HepG2 (cell line): ENCODE data around the gene CGREF1. TPM values are rescaled to one million over a fixed set of nuclear protein-coding genes. Genes with fewer than 3 reads are reported as not detected.

Source experiments
- GFI1 ChIP-seq: sonication (generic); formaldehyde crosslinking; IDR thresholded peaks from 2 replicates; pipeline ENCODE4 v1.5.0; 2020; ENCODE audit warnings: missing genetic modification reagents, mild to moderate bottlenecking, borderline replicate concordance
- HES4 ChIP-seq: sonication (generic); formaldehyde crosslinking; IDR thresholded peaks from 2 replicates; pipeline ENCODE4 v1.9.0; 2021; ENCODE audit warnings: mild to moderate bottlenecking, missing genetic modification reagents, borderline replicate concordance
- MEIS2 ChIP-seq: sonication (generic); formaldehyde crosslinking; IDR thresholded peaks from 2 replicates; pipeline ENCODE4 v1.9.0; 2021; ENCODE audit warnings: mild to moderate bottlenecking, missing genetic modification reagents
- NRL ChIP-seq: sonication (generic); formaldehyde crosslinking; IDR thresholded peaks from 2 replicates; pipeline ENCODE4 v1.5.0; 2020; ENCODE audit warnings: missing genetic modification reagents, mild to moderate bottlenecking, moderate library complexity, borderline replicate concordance
- SRY ChIP-seq: sonication (generic); formaldehyde crosslinking; IDR thresholded peaks from 2 replicates; pipeline ENCODE4 v1.8.0; 2022; ENCODE audit warnings: mild to moderate bottlenecking, missing genetic modification reagents
- TEAD3 ChIP-seq: optimal IDR thresholded peaks from 2 replicates; pipeline ENCODE3; 2016; ENCODE audit warnings: borderline replicate concordance
- WIZ ChIP-seq: sonication (generic); formaldehyde crosslinking; IDR thresholded peaks from 2 replicates; pipeline ENCODE4 v1.5.1; 2020; ENCODE audit warnings: mild to moderate bottlenecking, missing genetic modification reagents
- ZFP1 ChIP-seq: IDR thresholded peaks from 2 replicates; pipeline ENCODE4 v1.6.1; 2016
- ZNF326 ChIP-seq: sonication (generic); formaldehyde crosslinking; IDR thresholded peaks from 2 replicates; pipeline ENCODE4 v1.4.0; 2020; ENCODE audit warnings: missing genetic modification reagents, borderline replicate concordance
- ZNF441 ChIP-seq: sonication (generic); formaldehyde crosslinking; IDR thresholded peaks from 2 replicates; pipeline ENCODE4 v1.7.0; 2021; ENCODE audit warnings: missing genetic modification reagents, borderline replicate concordance
- polyA plus RNA-seq, 8 experiments: library from polyadenylated mRNA; depleted of rRNA in 3 of 8; stranded (reverse) in 7 of 8; unstranded in 1 of 8; fragments of >200 nt; fragmentation: Illumina TruSeq in 4 of 8; extraction: Trizol in 4 of 8; gene quantifications; 2 replicates each; pipeline versions ENCODE4 v1.2.1 to v1.2.3, GENCODE V29; 2011 to 2016; ENCODE audit warnings: low read depth in 4 of 8, missing spikeins in 1 of 8, mixed read lengths in 1 of 8; ENCODE audit not compliant: insufficient read depth in 1 of 8
- total RNA-seq, 5 experiments: library from RNA; depleted of rRNA; stranded (reverse); fragments of >200 nt; fragmentation: Illumina TruSeq; extraction: Trizol; gene quantifications; 2 replicates each; pipeline ENCODE4 v1.2.3, GENCODE V29; 2016; ENCODE audit warnings: low read depth in 1 of 5
- TF ChIP-seq, protein P1 (sequence below): sonication (generic); formaldehyde crosslinking; IDR thresholded peaks from 2 replicates; pipeline ENCODE4 v1.4.0; 2020; ENCODE audit warnings: mild to moderate bottlenecking, missing genetic modification reagents
- TF ChIP-seq, protein P2 (sequence below): sonication (generic); formaldehyde crosslinking; IDR thresholded peaks from 2 replicates; pipeline ENCODE4 v1.5.1; 2020; ENCODE audit warnings: mild to moderate bottlenecking, missing genetic modification reagents, moderate library complexity
- TF ChIP-seq, protein P3 (sequence below): sonication (generic); formaldehyde crosslinking; IDR thresholded peaks from 2 replicates; pipeline ENCODE4 v1.4.0; 2020; ENCODE audit warnings: low read depth, mild to moderate bottlenecking, missing genetic modification reagents
- TF ChIP-seq, protein P4 (sequence below): IDR thresholded peaks from 2 replicates; pipeline ENCODE4 v1.6.1; 2016; ENCODE audit warnings: missing biosample characterization, missing genetic modification reagents, low read depth
- TF ChIP-seq, protein P5 (sequence below): sonication (generic); formaldehyde crosslinking; IDR thresholded peaks from 2 replicates; pipeline ENCODE4 v1.4.0; 2020; ENCODE audit warnings: missing genetic modification reagents, borderline replicate concordance
- TF ChIP-seq, protein P6 (sequence below): IDR thresholded peaks from 2 replicates; pipeline ENCODE4 v1.6.1; 2016; ENCODE audit warnings: mild to moderate bottlenecking, missing biosample characterization, missing genetic modification reagents

CGREF1 gene
- total and polyA plus RNA-seq, 2 of the 13 experiments (the other 11 are each of a cell fraction or from before 2014, with no cell fraction given) = 13.9 to 23.4 TPM

DNA sequence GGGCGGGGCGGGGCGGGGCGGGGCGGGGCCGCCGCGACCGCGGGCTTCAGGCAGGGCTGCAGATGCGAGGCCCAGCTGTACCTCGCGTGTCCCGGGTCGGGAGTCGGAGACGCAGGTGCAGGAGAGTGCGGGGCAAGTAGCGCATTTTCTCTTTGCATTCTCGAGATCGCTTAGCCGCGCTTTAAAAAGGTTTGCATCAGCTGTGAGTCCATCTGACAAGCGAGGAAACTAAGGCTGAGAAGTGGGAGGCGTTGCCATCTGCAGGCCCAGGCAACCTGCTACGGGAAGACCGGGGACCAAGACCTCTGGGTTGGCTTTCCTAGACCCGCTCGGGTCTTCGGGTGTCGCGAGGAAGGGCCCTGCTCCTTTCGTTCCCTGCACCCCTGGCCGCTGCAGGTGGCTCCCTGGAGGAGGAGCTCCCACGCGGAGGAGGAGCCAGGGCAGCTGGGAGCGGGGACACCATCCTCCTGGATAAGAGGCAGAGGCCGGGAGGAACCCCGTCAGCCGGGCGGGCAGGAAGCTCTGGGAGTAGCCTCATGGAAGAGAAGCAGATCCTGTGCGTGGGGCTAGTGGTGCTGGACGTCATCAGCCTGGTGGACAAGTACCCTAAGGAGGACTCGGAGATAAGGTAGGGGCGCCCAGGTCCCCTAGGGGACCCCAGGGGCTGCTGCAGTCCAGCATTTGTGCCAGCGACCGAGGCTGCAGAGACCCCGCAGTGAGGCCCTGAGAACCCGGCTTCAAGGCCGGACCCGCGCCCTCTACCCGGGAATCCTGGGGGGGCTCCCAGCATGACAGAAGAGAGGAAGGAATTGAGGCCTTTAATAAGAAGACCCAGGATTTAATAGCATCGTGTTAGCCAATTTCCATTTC, 32.0 kb downstream of the CGREF1 start, which contains the start of gene KHK (continued):
- TF ChIP-seq GFI1 (CRISPR knock-in tag) (no peak), WIZ (CRISPR knock-in tag) (no peak), SRY (CRISPR knock-in tag) (0 out of 2 replicates have a peak, but pooled peaks have one; percentile 2), TEAD3 (peak; percentile 52), HES4 (CRISPR knock-in tag) (peak; percentile 57; the same call in 1 of the 2 replicates), ZFP1 (CRISPR knock-in tag) (no peak), NRL (CRISPR knock-in tag) (no peak; the same call in 1 of the 2 replicates), ZNF326 (CRISPR knock-in tag) (no peak), MEIS2 (no peak), ZNF441 (CRISPR knock-in tag) (no peak)
- TF ChIP-seq, protein P1, sequence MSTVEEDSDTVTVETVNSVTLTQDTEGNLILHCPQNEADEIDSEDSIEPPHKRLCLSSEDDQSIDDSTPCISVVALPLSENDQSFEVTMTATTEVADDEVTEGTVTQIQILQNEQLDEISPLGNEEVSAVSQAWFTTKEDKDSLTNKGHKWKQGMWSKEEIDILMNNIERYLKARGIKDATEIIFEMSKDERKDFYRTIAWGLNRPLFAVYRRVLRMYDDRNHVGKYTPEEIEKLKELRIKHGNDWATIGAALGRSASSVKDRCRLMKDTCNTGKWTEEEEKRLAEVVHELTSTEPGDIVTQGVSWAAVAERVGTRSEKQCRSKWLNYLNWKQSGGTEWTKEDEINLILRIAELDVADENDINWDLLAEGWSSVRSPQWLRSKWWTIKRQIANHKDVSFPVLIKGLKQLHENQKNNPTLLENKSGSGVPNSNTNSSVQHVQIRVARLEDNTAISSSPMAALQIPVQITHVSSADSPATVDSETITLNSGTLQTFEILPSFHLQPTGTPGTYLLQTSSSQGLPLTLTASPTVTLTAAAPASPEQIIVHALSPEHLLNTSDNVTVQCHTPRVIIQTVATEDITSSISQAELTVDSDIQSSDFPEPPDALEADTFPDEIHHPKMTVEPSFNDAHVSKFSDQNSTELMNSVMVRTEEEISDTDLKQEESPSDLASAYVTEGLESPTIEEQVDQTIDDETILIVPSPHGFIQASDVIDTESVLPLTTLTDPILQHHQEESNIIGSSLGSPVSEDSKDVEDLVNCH = no peak
- TF ChIP-seq, protein P2, sequence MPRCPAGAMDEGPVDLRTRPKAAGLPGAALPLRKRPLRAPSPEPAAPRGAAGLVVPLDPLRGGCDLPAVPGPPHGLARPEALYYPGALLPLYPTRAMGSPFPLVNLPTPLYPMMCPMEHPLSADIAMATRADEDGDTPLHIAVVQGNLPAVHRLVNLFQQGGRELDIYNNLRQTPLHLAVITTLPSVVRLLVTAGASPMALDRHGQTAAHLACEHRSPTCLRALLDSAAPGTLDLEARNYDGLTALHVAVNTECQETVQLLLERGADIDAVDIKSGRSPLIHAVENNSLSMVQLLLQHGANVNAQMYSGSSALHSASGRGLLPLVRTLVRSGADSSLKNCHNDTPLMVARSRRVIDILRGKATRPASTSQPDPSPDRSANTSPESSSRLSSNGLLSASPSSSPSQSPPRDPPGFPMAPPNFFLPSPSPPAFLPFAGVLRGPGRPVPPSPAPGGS (CRISPR knock-in tag) = no peak
- TF ChIP-seq, protein P3, sequence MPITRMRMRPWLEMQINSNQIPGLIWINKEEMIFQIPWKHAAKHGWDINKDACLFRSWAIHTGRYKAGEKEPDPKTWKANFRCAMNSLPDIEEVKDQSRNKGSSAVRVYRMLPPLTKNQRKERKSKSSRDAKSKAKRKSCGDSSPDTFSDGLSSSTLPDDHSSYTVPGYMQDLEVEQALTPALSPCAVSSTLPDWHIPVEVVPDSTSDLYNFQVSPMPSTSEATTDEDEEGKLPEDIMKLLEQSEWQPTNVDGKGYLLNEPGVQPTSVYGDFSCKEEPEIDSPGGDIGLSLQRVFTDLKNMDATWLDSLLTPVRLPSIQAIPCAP (CRISPR knock-in tag) = no peak
- TF ChIP-seq, protein P4, sequence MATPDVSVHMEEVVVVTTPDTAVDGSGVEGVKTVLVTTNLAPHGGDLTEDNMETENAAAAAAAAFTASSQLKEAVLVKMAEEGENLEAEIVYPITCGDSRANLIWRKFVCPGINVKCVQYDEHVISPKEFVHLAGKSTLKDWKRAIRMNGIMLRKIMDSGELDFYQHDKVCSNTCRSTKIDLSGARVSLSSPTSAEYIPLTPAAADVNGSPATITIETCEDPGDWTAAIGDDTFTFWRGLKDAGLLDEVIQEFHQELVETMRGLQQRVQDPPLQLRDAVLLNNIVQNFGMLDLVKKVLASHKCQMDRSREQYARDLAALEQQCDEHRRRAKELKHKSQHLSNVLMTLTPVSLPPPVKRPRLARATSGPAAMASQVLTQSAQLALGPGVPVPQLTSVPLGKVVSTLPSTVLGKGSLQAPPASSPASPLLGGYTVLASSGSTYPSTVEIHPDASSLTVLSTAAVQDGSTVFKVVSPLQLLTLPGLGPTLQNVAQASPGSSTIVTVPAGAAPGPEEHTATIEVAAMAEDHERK = no peak
- TF ChIP-seq, protein P5, sequence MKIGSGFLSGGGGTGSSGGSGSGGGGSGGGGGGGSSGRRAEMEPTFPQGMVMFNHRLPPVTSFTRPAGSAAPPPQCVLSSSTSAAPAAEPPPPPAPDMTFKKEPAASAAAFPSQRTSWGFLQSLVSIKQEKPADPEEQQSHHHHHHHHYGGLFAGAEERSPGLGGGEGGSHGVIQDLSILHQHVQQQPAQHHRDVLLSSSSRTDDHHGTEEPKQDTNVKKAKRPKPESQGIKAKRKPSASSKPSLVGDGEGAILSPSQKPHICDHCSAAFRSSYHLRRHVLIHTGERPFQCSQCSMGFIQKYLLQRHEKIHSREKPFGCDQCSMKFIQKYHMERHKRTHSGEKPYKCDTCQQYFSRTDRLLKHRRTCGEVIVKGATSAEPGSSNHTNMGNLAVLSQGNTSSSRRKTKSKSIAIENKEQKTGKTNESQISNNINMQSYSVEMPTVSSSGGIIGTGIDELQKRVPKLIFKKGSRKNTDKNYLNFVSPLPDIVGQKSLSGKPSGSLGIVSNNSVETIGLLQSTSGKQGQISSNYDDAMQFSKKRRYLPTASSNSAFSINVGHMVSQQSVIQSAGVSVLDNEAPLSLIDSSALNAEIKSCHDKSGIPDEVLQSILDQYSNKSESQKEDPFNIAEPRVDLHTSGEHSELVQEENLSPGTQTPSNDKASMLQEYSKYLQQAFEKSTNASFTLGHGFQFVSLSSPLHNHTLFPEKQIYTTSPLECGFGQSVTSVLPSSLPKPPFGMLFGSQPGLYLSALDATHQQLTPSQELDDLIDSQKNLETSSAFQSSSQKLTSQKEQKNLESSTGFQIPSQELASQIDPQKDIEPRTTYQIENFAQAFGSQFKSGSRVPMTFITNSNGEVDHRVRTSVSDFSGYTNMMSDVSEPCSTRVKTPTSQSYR (CRISPR knock-in tag) = no peak
- TF ChIP-seq, protein P6, sequence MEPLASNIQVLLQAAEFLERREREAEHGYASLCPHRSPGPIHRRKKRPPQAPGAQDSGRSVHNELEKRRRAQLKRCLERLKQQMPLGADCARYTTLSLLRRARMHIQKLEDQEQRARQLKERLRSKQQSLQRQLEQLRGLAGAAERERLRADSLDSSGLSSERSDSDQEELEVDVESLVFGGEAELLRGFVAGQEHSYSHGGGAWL (CRISPR knock-in tag) = peak; percentile 81; the same call in 1 of the 2 replicates
